Heart left ventricle (tissue), 16 donors: ENCODE measurements around the gene CCSER1. TPM values are rescaled to one million over a fixed set of nuclear protein-coding genes. Genes with fewer than 3 reads are reported as not detected.

ENCODE experiments used
- ATAC-seq, 4 donors: fragments of 200-7000 bp; cut with Tn5 transposase; one replicate each; pipeline ENCODE4 v1.9.1; 2020 to 2022; ENCODE audit warnings: moderate library complexity in 4 of 4, mild to moderate bottlenecking in 3 of 4, moderate number of reproducible peaks in 1 of 4
- DNase-seq, 5 donors: peaks; one replicate each; pipeline ENCODE4 v3.0.0-alpha.2; 2020
- H3K27ac ChIP-seq, 12 donors: fragments of 200-600 bp; sonication (generic) in 4 of 12; one replicate each; pipeline versions ENCODE4 v1.5.0 to v1.8.0; 2016 to 2022; ENCODE audit warnings: mild to moderate bottlenecking in 2 of 12
- H3K27me3 ChIP-seq, 9 donors: fragments of 200-600 bp; sonication (generic) in 2 of 9; one replicate each; pipeline versions ENCODE4 v1.5.1 to v1.8.0; 2016 to 2022; ENCODE audit warnings: mild to moderate bottlenecking in 3 of 9
- H3K36me3 ChIP-seq, 9 donors: fragments of 200-600 bp; sonication (generic) in 2 of 9; one replicate each; pipeline versions ENCODE4 v1.5.0 to v1.8.0; 2018 to 2022; ENCODE audit warnings: mild to moderate bottlenecking in 2 of 9
- H3K4me1 ChIP-seq, 12 donors: fragments of 200-600 bp; sonication (generic) in 4 of 12; one replicate each; pipeline versions ENCODE4 v1.5.0 to v1.8.0; 2016 to 2022; ENCODE audit warnings: mild to moderate bottlenecking in 3 of 12
- H3K4me3 ChIP-seq, 12 donors: fragments of 200-600 bp; sonication (generic) in 4 of 12; one replicate each; pipeline versions ENCODE4 v1.5.0 to v1.8.0; 2017 to 2022; ENCODE audit warnings: mild to moderate bottlenecking in 9 of 12, moderate library complexity in 4 of 12
- H3K9me3 ChIP-seq, 12 donors: fragments of 200-600 bp; sonication (generic) in 4 of 12; one replicate each; pipeline versions ENCODE4 v1.5.0 to v1.8.0; 2016 to 2022; ENCODE audit warnings: mild to moderate bottlenecking in 1 of 12
- POLR2A ChIP-seq, 2 donors: fragments of 450-650 bp; IDR thresholded peaks; one replicate each; pipeline ENCODE4 v1.6.1; 2017; ENCODE audit warnings: antibody characterized with exemption in 2 of 2, mild to moderate bottlenecking in 2 of 2, moderate library complexity in 2 of 2
- WGBS, 4 donors: extraction: QIAGEN DNeasy Blood & Tissue Kit in 2 of 4; methylation state at CpG; one replicate each; pipeline versions ENCODE4 v1.1.5 to v1.1.7; 2013 to 2018; 5-methylcytosine and 5-hydroxymethylcytosine counted together
- intact Hi-C, 10 donors: fragments of 100-400 bp; cut with DNase I; formaldehyde crosslinking; loops; one replicate each; pipeline versions ENCODE4 v1.11.1 to v1.14.2; 2022
- polyA plus RNA-seq, 2 donors: library from polyadenylated mRNA; stranded (reverse); fragments of 200-250 nt; gene quantifications; one replicate each; pipeline ENCODE4 v1.2.3, GENCODE V29; 2013
- total RNA-seq, 9 donors: library from RNA; depleted of rRNA in 2 of 9; stranded (reverse); fragments of >200 nt in 2 of 9; fragmentation: NEBNext Ultra II Directional in 3 of 9; extraction: Animal tissue kit (Norgen Biotek cat#: 25700) in 3 of 9; gene quantifications; one replicate each; pipeline versions ENCODE4 v1.1.0 to v1.2.4, GENCODE V29; 2016 to 2023
- TF ChIP-seq, protein P1 (sequence below), 12 donors: fragments of 200-600 bp; sonication (generic) in 4 of 12; IDR thresholded peaks; one replicate each; pipeline versions ENCODE4 v1.5.0 to v1.8.0; 2018 to 2022; ENCODE audit warnings: antibody characterized with exemption in 12 of 12, mild to moderate bottlenecking in 5 of 12
- donor health status: ischemic (EF 13 %, LVEDD 7.1; RV severe dilation, severe dysfunction).
- donor health status: healthy with polysubstance abuse.
- donor health status: DM: no; HTN: yes; CAD: no.
- donor health status: DM: no; HTN: no; CAD: no.
- donor health status: ischemic (EF 25% LVEDD 6.9; RV normal size, moderate dysfunction).
- donor health status: ischemic (EF 25% LVEDD 5.7; RV mildly dilated, moderate dysfunction).
- donor health status: healthy.
- donor health status: DM: yes; HTN: yes; CAD: no.
- donor health status: ischemic (EF 35%, LVEDD 5.7; RV mildly dilated, moderate dysfunction).
- donor health status: nonischemic (EF 11% LVEDD 7.7; RV severe dilation, severe dysfunction).
- donor health status: DM: yes; HTN: yes; CAD: no.
- donor health status: PGD.
- donor health status: ischemic (EF 29% LVEDD 5.4; RV normal size, mild dysfunction).
- donor health status: nonischemic (EF 23%, LVEDD 6.1; RV moderate dilation, normal function).

CCSER1 gene
- total and polyA plus RNA-seq, 11 donors = 2.5 to 15.8 (median 12.2) TPM

- intact Hi-C loops = no loop called here
- Histone ChIP-seq H3K4me3 (no peak overlapping the region), H3K27me3 (no peaks in the 10 kb centered on the region), H3K36me3 (no peaks in the 10 kb centered on the region), H3K9me3 (peaks cover 0 to 8% (median 0%) of the 10 kb centered on the region in 12 donors), H3K4me1 (no peaks in the 10 kb centered on the region), H3K27ac (no peak overlapping the region)
- ATAC-seq (no peak), DNase-seq (no peak)
- TF ChIP-seq POLR2A (IDR thresholded peaks at IDR 0.05) = no peak
- TF ChIP-seq, protein P1, sequence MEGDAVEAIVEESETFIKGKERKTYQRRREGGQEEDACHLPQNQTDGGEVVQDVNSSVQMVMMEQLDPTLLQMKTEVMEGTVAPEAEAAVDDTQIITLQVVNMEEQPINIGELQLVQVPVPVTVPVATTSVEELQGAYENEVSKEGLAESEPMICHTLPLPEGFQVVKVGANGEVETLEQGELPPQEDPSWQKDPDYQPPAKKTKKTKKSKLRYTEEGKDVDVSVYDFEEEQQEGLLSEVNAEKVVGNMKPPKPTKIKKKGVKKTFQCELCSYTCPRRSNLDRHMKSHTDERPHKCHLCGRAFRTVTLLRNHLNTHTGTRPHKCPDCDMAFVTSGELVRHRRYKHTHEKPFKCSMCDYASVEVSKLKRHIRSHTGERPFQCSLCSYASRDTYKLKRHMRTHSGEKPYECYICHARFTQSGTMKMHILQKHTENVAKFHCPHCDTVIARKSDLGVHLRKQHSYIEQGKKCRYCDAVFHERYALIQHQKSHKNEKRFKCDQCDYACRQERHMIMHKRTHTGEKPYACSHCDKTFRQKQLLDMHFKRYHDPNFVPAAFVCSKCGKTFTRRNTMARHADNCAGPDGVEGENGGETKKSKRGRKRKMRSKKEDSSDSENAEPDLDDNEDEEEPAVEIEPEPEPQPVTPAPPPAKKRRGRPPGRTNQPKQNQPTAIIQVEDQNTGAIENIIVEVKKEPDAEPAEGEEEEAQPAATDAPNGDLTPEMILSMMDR (IDR thresholded peaks at IDR 0.05) = no peak
Observed at GRCh38 chr4:90753068-90753467, 625.9 kb downstream of the CCSER1 start.

GRCh38 chr4:90757534-90758060 lies 630.4 kb downstream of the CCSER1 start:
- TF ChIP-seq POLR2A (IDR thresholded peaks at IDR 0.05) = no peak
- no peak overlapping the region for H3K4me3 ChIP-seq
- no peaks in the 10 kb centered on the region for H3K36me3 ChIP-seq
- no peaks in the 10 kb centered on the region for H3K9me3 ChIP-seq
- H3K27ac ChIP-seq = no peak overlapping the region
- H3K27me3 ChIP-seq = no peaks in the 10 kb centered on the region
- no peaks in the 10 kb centered on the region for H3K4me1 ChIP-seq
- intact Hi-C loops = no loop called here
- no peak for ATAC-seq
- WGBS, 4 donors = 88 to 93% (median 92%) methylated on average over 2 of the region's 2 CpGs
- DNase-seq = no peak

- TF ChIP-seq, protein P1 (IDR thresholded peaks at IDR 0.05) = no peak
- TF ChIP-seq POLR2A (IDR thresholded peaks at IDR 0.05) = no peak
- ATAC-seq (no peak), DNase-seq (no peak)
- H3K4me3 ChIP-seq = no peak overlapping the region
- intact Hi-C loops = no loop called here
- H3K9me3 ChIP-seq = no peaks in the 10 kb centered on the region
- no peaks in the 10 kb centered on the region for H3K27me3 ChIP-seq
- H3K27ac ChIP-seq = no peak overlapping the region
- no peaks in the 10 kb centered on the region for H3K36me3 ChIP-seq
- no peaks in the 10 kb centered on the region for H3K4me1 ChIP-seq
- 74 to 81% (median 80%) methylated on average over 1 of the region's 1 CpG for WGBS, 4 donors
Observed at GRCh38 chr4:90760059-90760458, 632.9 kb downstream of the CCSER1 start.

DNA sequence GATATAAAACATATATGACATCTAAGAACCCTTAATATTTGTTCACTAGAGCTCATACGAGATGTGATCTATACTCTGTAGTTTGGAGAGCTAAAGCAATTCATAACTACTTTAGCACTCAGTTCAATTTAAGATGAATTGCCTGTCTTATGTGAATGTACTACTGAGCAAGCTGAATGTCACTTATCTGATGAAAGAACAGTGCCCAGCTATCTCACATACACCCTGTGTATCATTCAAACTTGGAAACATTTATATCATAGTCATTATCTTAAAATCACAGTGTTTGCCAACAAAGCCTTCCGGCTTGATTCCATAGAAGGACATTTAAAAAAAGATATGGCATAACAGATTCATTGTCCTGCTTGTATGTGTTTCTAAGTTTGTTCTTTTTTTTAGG lies 639.6 kb downstream of the CCSER1 start:
- no peak overlapping the region for H3K27ac ChIP-seq
- ATAC-seq (no peak), DNase-seq (no peak)
- no peaks in the 10 kb centered on the region for H3K9me3 ChIP-seq
- H3K4me1 ChIP-seq = no peaks in the 10 kb centered on the region
- intact Hi-C loops = no loop called here
- H3K4me3 ChIP-seq = no peak overlapping the region
- TF ChIP-seq POLR2A (IDR thresholded peaks at IDR 0.05) = no peak
- TF ChIP-seq, protein P1 (IDR thresholded peaks at IDR 0.05) = no peak
- H3K36me3 ChIP-seq = no peaks in the 10 kb centered on the region
- no peaks in the 10 kb centered on the region for H3K27me3 ChIP-seq
- 69 to 81% (median 79%) methylated on average over 2 of the region's 2 CpGs for WGBS, 4 donors

DNA sequence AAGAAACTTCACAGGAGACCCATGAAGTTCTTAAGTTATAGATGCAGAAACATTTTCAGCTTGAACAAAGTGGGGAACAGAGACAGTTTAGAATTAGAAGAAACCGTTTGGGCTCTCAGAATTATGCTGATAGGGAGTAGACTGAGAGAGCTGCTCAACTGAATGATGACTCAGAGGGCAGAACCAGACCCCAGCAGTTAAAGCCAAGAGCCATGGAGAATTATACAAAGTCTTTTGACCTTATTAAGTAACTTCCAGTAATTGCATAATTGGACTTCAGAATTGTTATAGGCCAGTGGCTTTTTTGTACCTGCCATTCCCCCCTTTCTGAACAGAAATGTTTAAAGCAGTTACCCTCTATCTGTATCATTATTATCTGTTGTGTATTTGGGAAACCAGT lies 642.1 kb downstream of the CCSER1 start:
- TF ChIP-seq, protein P1 (IDR thresholded peaks at IDR 0.05) = no peak
- no peak for TF ChIP-seq POLR2A (IDR thresholded peaks at IDR 0.05)
- H3K27ac ChIP-seq = no peak overlapping the region
- DNase-seq (no peak), ATAC-seq (no peak)
- WGBS, 4 donors = 48 to 73% (median 55%) methylated on average over 1 of the region's 1 CpG
- no peaks in the 10 kb centered on the region for H3K9me3 ChIP-seq
- no peak overlapping the region for H3K4me3 ChIP-seq
- no peaks in the 10 kb centered on the region for H3K27me3 ChIP-seq
- no peaks in the 10 kb centered on the region for H3K36me3 ChIP-seq
- no peaks in the 10 kb centered on the region for H3K4me1 ChIP-seq
- intact Hi-C loops = no loop called here
